HG03103 (cell line): Measurements from ENCODE around the gene SAE1.

Experiments used
- ATAC-seq: cut with Tn5 transposase; IDR thresholded peaks from one replicate; pipeline ENCODE4 v1.9.1; 2021; ENCODE audit warnings: low read depth; ENCODE audit not compliant: unreplicated experiment

Gene SAE1

GRCh38 chr19:47257411-47258169 lies 127.0 kb downstream of the SAE1 start:
- no peak for ATAC-seq

- no peak for ATAC-seq
Observed at GRCh38 chr19:47258434-47258833, 127.8 kb downstream of the SAE1 start.

- ATAC-seq, result no peak
Observed at GRCh38 chr19:47258895-47259555, 128.4 kb downstream of the SAE1 start.
